Osteocyte (in vitro differentiated cells): ENCODE measurements around the gene MTHFR. TPM values are rescaled to one million over a fixed set of nuclear protein-coding genes. Genes with fewer than 3 reads are reported as not detected.
A peak's percentile ranks its signal among the peaks of the same experiment; 100 is the strongest.

ENCODE experiments used
- DNase-seq: peaks from one replicate; pipeline ENCODE4 v3.0.0; 2021; ENCODE audit warnings: mixed read lengths; ENCODE audit not compliant: unreplicated experiment; ENCODE audit errors: extremely low spot score
- H3K27ac Mint-ChIP-seq: one replicate; pipeline ENCODE4 v1.8.0; 2021; ENCODE audit warnings: mild to moderate bottlenecking, mixed read lengths; ENCODE audit not compliant: unreplicated experiment
- H3K27me3 Mint-ChIP-seq: one replicate; pipeline ENCODE4 v1.8.0; 2021; ENCODE audit warnings: mixed read lengths; ENCODE audit not compliant: unreplicated experiment
- H3K36me3 Mint-ChIP-seq: one replicate; pipeline ENCODE4 v1.8.0; 2021; ENCODE audit warnings: mixed read lengths; ENCODE audit not compliant: unreplicated experiment
- H3K4me1 Mint-ChIP-seq: one replicate; pipeline ENCODE4 v1.8.0; 2021; ENCODE audit warnings: mixed read lengths; ENCODE audit not compliant: unreplicated experiment
- H3K4me3 Mint-ChIP-seq: one replicate; pipeline ENCODE4 v1.8.0; 2021; ENCODE audit warnings: mild to moderate bottlenecking, moderate library complexity, mixed read lengths; ENCODE audit not compliant: unreplicated experiment
- H3K9me3 Mint-ChIP-seq: one replicate; pipeline ENCODE4 v1.8.0; 2021; ENCODE audit warnings: mixed read lengths; ENCODE audit not compliant: unreplicated experiment
- CTCF ChIP-seq: fragments of 200-600 bp; sonication (generic); IDR thresholded peaks from 2 replicates; pipeline ENCODE4 v1.5.0; 2021; ENCODE audit warnings: antibody characterized with exemption, mild to moderate bottlenecking, moderate library complexity
- long read RNA-seq: library from polyadenylated mRNA; unstranded; transcript quantifications from one replicate; pipeline ENCODE4 v2.0.0, GENCODE V29; 2021
- total RNA-seq: library from RNA; stranded (reverse); gene quantifications from 2 replicates; pipeline ENCODE4 v1.2.1, GENCODE V29; 2021

The MTHFR gene
- 30.5 and 33.2 TPM in 2 replicates for total RNA-seq
- long read RNA-seq, full-length matches to known transcripts, result 6 of 14 reads
- long read RNA-seq, partial matches to known transcripts, result 5 of 14 reads
- long read RNA-seq, other reads (novel, unspliced or antisense), result 3 of 14 reads

GRCh38 chr1:11805422-11806306 lies at the start of gene MTHFR, which contains the start of gene CLCN6:
Gene MTHFR (minus strand): TSS chr1:11805964. CDS start chr1:11803116, 2,848 bp downstream.
Gene CLCN6 (plus strand): TSS chr1:11806191. CDS start chr1:11806263, 72 bp downstream.
- TF ChIP-seq CTCF, result no peak
- H3K27me3 Mint-ChIP-seq, result no peaks in the 10 kb centered on the region
- H3K4me1 Mint-ChIP-seq, result peaks cover 65% of the 10 kb centered on the region
- H3K9me3 Mint-ChIP-seq, result no peaks in the 10 kb centered on the region
- DNase-seq, result peak; percentile 100
- H3K36me3 Mint-ChIP-seq, result peaks cover 26% of the 10 kb centered on the region
- H3K4me3 Mint-ChIP-seq, result peak within 1 kb of the TSS; percentile 100
- H3K27ac Mint-ChIP-seq, result peak within 1 kb of the TSS; percentile 98

GRCh38 chr1:11855430-11855829 lies 49.7 kb upstream of the MTHFR start:
- Mint-ChIP-seq H3K27ac (no peak overlapping the region), H3K27me3 (peaks cover 28% of the 10 kb centered on the region), H3K9me3 (no peaks in the 10 kb centered on the region), H3K36me3 (no peaks in the 10 kb centered on the region), H3K4me1 (peaks cover 3% of the 10 kb centered on the region), H3K4me3 (no peak overlapping the region)
- DNase-seq, result no peak
- no peak for TF ChIP-seq CTCF

GRCh38 chr1:11854519-11854918 lies 48.8 kb upstream of the MTHFR start:
- no peak overlapping the region for H3K27ac Mint-ChIP-seq
- TF ChIP-seq CTCF, result no peak
- H3K36me3 Mint-ChIP-seq, result peaks cover 1% of the 10 kb centered on the region
- no peak overlapping the region for H3K4me3 Mint-ChIP-seq
- DNase-seq, result no peak
- H3K4me1 Mint-ChIP-seq, result peaks cover 3% of the 10 kb centered on the region
- peaks cover 18% of the 10 kb centered on the region for H3K27me3 Mint-ChIP-seq
- no peaks in the 10 kb centered on the region for H3K9me3 Mint-ChIP-seq

- Mint-ChIP-seq H3K27ac (no peak overlapping the region), H3K27me3 (peaks cover 5% of the 10 kb centered on the region)
Observed at GRCh38 chr1:11851180-11851579, 45.4 kb upstream of the MTHFR start.

More at GRCh38 chr1:11851180-11851579, 45.4 kb upstream of the MTHFR start:
- DNase-seq, result no peak
- TF ChIP-seq CTCF, result no peak
- Mint-ChIP-seq H3K36me3 (peaks cover 14% of the 10 kb centered on the region), H3K4me3 (no peak overlapping the region), H3K9me3 (no peaks in the 10 kb centered on the region), H3K4me1 (peaks cover 3% of the 10 kb centered on the region)
